Loucy (cell line): Measurements from ENCODE around the gene PIGS.

Experiments
- H2AFZ ChIP-seq: fragments of 200-600 bp; sonication (generic); 2 replicates; pipeline ENCODE4 v1.6.0; 2016; ENCODE audit warnings: antibody characterized with exemption, mild to moderate bottlenecking, low read length, moderate library complexity
- H3F3A ChIP-seq: fragments of 200-600 bp; 2 replicates; pipeline ENCODE4 v1.6.0; 2016; ENCODE audit warnings: antibody characterized with exemption, low read depth, mild to moderate bottlenecking
- H3K27me3 ChIP-seq: fragments of 200-600 bp; sonication (generic); 2 replicates; pipeline ENCODE4 v1.6.1; 2014; ENCODE audit warnings: low read length, mild to moderate bottlenecking; ENCODE audit not compliant: insufficient read depth, poor library complexity, severe bottlenecking
- H3K36me3 ChIP-seq: fragments of 200-600 bp; sonication (generic); 2 replicates; pipeline ENCODE4 v1.6.1; 2016; ENCODE audit warnings: low read length; ENCODE audit not compliant: insufficient read depth
- H3K4me1 ChIP-seq: fragments of 200-600 bp; sonication (generic); 2 replicates; pipeline ENCODE4 v1.5.1; 2014; ENCODE audit warnings: low read length, mild to moderate bottlenecking; ENCODE audit not compliant: insufficient read depth, poor library complexity, severe bottlenecking
- H3K4me2 ChIP-seq: fragments of 200-600 bp; sonication (generic); 2 replicates; pipeline ENCODE4 v1.6.0; 2014; ENCODE audit warnings: antibody characterized with exemption, low read length, low read depth, mild to moderate bottlenecking; ENCODE audit not compliant: poor library complexity, severe bottlenecking
- H3K4me3 ChIP-seq: fragments of 200-600 bp; sonication (generic); 2 replicates; pipeline ENCODE4 v1.5.1; 2014; ENCODE audit warnings: low read length, mild to moderate bottlenecking, mixed read lengths; ENCODE audit not compliant: poor library complexity, severe bottlenecking
- H3K79me2 ChIP-seq: fragments of 200-600 bp; sonication (generic); 2 replicates; pipeline ENCODE4 v1.6.1; 2014; ENCODE audit warnings: low read length; ENCODE audit not compliant: insufficient read depth
- H3K9ac ChIP-seq: fragments of 200-600 bp; sonication (generic); 2 replicates; pipeline ENCODE4 v1.6.0; 2014; ENCODE audit warnings: mild to moderate bottlenecking, low read depth, low read length, moderate library complexity; ENCODE audit not compliant: poor library complexity, severe bottlenecking
- H3K9me2 ChIP-seq: fragments of 200-600 bp; sonication (generic); replicated peaks from 2 replicates; pipeline ENCODE4 v1.6.1; 2016; ENCODE audit warnings: low read depth, low read length, mixed read lengths
- H3K9me3 ChIP-seq: fragments of 200-600 bp; sonication (generic); 2 replicates; pipeline ENCODE4 v1.6.1; 2014; ENCODE audit warnings: mild to moderate bottlenecking, antibody characterized with exemption, low read length, low read depth; ENCODE audit not compliant: insufficient read depth
- H4K20me1 ChIP-seq: fragments of 200-600 bp; sonication (generic); 2 replicates; pipeline ENCODE4 v1.6.0; 2014; ENCODE audit warnings: antibody characterized with exemption, low read length, mild to moderate bottlenecking; ENCODE audit not compliant: insufficient read depth, poor library complexity, severe bottlenecking
- EZH2phosphoT487 ChIP-seq: fragments of 200-600 bp; IDR thresholded peaks from 2 replicates; pipeline ENCODE4 v1.6.1; 2018; ENCODE audit warnings: antibody characterized with exemption, mild to moderate bottlenecking, moderate library complexity, borderline replicate concordance
- TF ChIP-seq, protein P1 (sequence below): fragments of 200-600 bp; sonication (generic); conservative IDR thresholded peaks from 2 replicates; pipeline ENCODE4 v1.5.1; 2014; ENCODE audit warnings: mild to moderate bottlenecking, antibody characterized with exemption, low read length

PIGS gene

DNA sequence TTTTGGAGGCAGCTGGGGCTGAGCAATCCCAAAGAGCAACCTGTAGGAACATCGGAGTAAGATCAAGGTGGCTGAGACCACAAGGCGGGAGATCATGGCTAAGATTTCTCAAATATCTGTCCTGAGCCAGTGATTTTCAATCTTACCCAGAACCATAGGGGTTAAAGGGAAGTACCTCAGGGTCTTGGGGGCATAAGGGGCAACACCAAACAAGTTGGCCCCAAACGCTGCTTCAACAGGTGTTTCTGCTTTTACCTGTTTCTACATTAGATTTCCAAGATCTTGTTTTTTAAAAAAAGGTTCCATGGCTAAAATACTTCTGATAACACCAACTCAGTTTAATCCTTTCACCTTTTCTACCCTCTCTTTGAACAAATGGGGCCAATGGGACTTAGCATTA, 16.3 kb downstream of the PIGS start:
- Histone ChIP-seq H3K9me3 (no peaks in the 10 kb centered on the region), H3F3A (no peaks in the 10 kb centered on the region), H3K4me3 (no peak overlapping the region), H3K4me2 (no peak overlapping the region), H3K79me2 (peaks cover 11% of the 10 kb centered on the region; the same call in 1 of the 2 replicates), H3K4me1 (peaks cover 25% of the 10 kb centered on the region), H4K20me1 (peaks cover 11% of the 10 kb centered on the region), H3K9me2 (no peaks in the 10 kb centered on the region), H3K27me3 (no peaks in the 10 kb centered on the region), H2AFZ (no peak overlapping the region), H3K9ac (no peak overlapping the region), H3K36me3 (peaks cover 63% of the 10 kb centered on the region; the same call in 1 of the 2 replicates)
- TF ChIP-seq, protein P1, sequence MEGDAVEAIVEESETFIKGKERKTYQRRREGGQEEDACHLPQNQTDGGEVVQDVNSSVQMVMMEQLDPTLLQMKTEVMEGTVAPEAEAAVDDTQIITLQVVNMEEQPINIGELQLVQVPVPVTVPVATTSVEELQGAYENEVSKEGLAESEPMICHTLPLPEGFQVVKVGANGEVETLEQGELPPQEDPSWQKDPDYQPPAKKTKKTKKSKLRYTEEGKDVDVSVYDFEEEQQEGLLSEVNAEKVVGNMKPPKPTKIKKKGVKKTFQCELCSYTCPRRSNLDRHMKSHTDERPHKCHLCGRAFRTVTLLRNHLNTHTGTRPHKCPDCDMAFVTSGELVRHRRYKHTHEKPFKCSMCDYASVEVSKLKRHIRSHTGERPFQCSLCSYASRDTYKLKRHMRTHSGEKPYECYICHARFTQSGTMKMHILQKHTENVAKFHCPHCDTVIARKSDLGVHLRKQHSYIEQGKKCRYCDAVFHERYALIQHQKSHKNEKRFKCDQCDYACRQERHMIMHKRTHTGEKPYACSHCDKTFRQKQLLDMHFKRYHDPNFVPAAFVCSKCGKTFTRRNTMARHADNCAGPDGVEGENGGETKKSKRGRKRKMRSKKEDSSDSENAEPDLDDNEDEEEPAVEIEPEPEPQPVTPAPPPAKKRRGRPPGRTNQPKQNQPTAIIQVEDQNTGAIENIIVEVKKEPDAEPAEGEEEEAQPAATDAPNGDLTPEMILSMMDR = no peak
- no peak for TF ChIP-seq EZH2phosphoT487

DNA sequence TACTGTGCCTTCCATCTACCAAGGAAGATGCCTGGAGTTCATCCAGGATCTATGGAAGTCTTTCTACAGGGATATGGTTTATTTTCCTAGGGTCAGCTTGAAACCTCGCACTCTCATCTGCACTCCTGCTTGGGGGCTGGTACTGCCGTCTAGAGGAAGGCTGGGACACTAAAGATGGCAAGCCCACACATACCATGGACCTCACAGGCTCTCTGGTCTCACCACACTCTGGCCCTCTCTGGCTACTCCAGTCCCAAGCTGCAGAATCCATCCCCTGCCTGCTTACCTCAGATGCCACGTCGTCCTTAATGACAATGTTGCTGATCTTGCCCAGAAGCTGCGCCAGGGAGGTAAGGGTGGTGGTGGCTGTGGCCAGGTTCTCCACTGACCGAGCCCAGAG, 16.8 kb downstream of the PIGS start:
- Histone ChIP-seq H3K4me3 (no peak overlapping the region), H3K36me3 (peaks cover 59% of the 10 kb centered on the region; the same call in 1 of the 2 replicates)

DNA sequence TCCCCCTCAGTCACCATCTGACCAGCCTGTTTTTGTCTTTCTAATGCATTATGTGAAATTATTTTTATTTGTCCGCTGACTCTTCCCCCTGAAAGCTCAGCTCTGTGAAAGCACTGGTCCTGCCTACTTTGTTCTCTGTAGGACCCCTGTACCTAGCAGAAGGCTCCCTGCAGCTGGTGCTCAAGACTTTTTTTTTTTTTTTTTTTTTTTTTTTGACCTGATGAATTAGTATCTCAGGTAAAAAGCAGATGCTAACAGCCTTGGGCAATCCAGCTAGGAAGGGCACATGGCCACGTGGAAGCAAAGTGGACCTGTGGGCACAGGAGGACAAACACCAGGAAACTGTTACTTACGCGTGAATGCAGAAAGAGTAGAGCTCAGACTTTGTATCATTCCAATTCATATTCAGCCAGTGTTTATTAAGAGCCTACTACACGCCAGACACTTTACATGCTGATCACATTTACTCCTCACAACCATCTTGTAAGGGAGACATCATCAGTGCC, 18.3 kb downstream of the PIGS start:
- no peak overlapping the region for H3K9ac ChIP-seq
- H4K20me1 ChIP-seq = peaks cover 11% of the 10 kb centered on the region
- no peak overlapping the region for H2AFZ ChIP-seq
- H3K4me3 ChIP-seq = peak overlapping the region; percentile 85
- no peaks in the 10 kb centered on the region for H3K9me2 ChIP-seq
- no peaks in the 10 kb centered on the region for H3K27me3 ChIP-seq
- H3K4me2 ChIP-seq = peak overlapping the region; percentile 94
- H3K36me3 ChIP-seq = peaks cover 47% of the 10 kb centered on the region; the same call in 1 of the 2 replicates
- no peaks in the 10 kb centered on the region for H3K9me3 ChIP-seq
- H3F3A ChIP-seq = no peaks in the 10 kb centered on the region
- peaks cover 15% of the 10 kb centered on the region for H3K79me2 ChIP-seq
- peaks cover 42% of the 10 kb centered on the region for H3K4me1 ChIP-seq
- TF ChIP-seq, protein P1 = no peak
- TF ChIP-seq EZH2phosphoT487 = no peak

More for the DNA sequence above, 16.8 kb downstream of the PIGS start:
- Histone ChIP-seq H3K27me3 (no peaks in the 10 kb centered on the region), H3F3A (no peaks in the 10 kb centered on the region), H3K9me3 (no peaks in the 10 kb centered on the region), H2AFZ (no peak overlapping the region), H3K9ac (no peak overlapping the region), H3K4me1 (peaks cover 29% of the 10 kb centered on the region), H4K20me1 (peaks cover 11% of the 10 kb centered on the region), H3K9me2 (no peaks in the 10 kb centered on the region), H3K79me2 (peaks cover 11% of the 10 kb centered on the region; the same call in 1 of the 2 replicates), H3K4me2 (no peak overlapping the region)
- TF ChIP-seq EZH2phosphoT487 = no peak
- TF ChIP-seq, protein P1 = no peak
